ENCODE data around the gene PBX4.
A peak's percentile ranks its signal among the peaks of the same experiment; 100 is the strongest.

The PBX4 gene

GRCh38 chr19:19514881-19515641 is 103.4 kb downstream of the PBX4 start, which contains the start of gene TSSK6:
Gene TSSK6 (minus strand): TSS chr19:19515548. CDS start chr19:19515427, 121 bp downstream.
- ATAC-seq (no peak), DNase-seq (no peak)
- peaks cover 13% of the 10 kb centered on the region for H3K36me3 Mint-ChIP-seq (ENCODE audit: low read depth)
- H3K4me1 Mint-ChIP-seq: peaks cover 27% of the 10 kb centered on the region
- peak within 1 kb of the TSS; percentile 92 for H3K4me3 Mint-ChIP-seq
- H3K9me3 Mint-ChIP-seq: no peaks in the 10 kb centered on the region
- H3K27me3 Mint-ChIP-seq: no peaks in the 10 kb centered on the region
- H3K27ac Mint-ChIP-seq: peak within 1 kb of the TSS; percentile 92

- peak; percentile 31 for DNase-seq
- no peaks in the 10 kb centered on the region for H3K9me3 Mint-ChIP-seq
- H3K27ac Mint-ChIP-seq: no peak overlapping the region
- ATAC-seq: no peak
- H3K27me3 Mint-ChIP-seq: no peaks in the 10 kb centered on the region
- peaks cover 24% of the 10 kb centered on the region for H3K4me1 Mint-ChIP-seq
- H3K36me3 Mint-ChIP-seq (ENCODE audit: low read depth): peaks cover 7% of the 10 kb centered on the region
- H3K4me3 Mint-ChIP-seq: peak overlapping the region; percentile 46
Measured at GRCh38 chr19:19514215-19514657, 104.3 kb downstream of the PBX4 start.

- peaks cover 22% of the 10 kb centered on the region for H3K4me1 Mint-ChIP-seq
- no peak for ATAC-seq
- peaks cover 5% of the 10 kb centered on the region for H3K36me3 Mint-ChIP-seq (ENCODE audit: low read depth)
- H3K4me3 Mint-ChIP-seq: no peak overlapping the region
- no peak for DNase-seq
- no peaks in the 10 kb centered on the region for H3K9me3 Mint-ChIP-seq
- H3K27me3 Mint-ChIP-seq: no peaks in the 10 kb centered on the region
- no peak overlapping the region for H3K27ac Mint-ChIP-seq
Measured at GRCh38 chr19:19513682-19514081, 104.8 kb downstream of the PBX4 start.

Data from activated naive CD8-positive, alpha-beta T cell treated with anti-CD3 and anti-CD28 coated beads, Interleukin-2, amount 50 U/mL, for 24 hours (primary cell).